Stimulated activated CD4-positive, alpha-beta T cell treated with anti-CD3 and anti-CD28 coated beads, Interleukin-15, amount 100 ng/mL, for 48 hours (primary cell): Measurements from ENCODE around the gene EXOC4.

Experiments
- DNase-seq, 2 donors: peaks; one replicate each; pipeline ENCODE4 v3.0.0-alpha.2; 2020; ENCODE audit warnings: low read depth in 2 of 2

Gene EXOC4

GRCh38 chr7:133428326-133428725 lies 175.4 kb downstream of the EXOC4 start:
- DNase-seq: no peak

- no peak for DNase-seq
Observed at GRCh38 chr7:133428876-133429275, 176.0 kb downstream of the EXOC4 start.

- DNase-seq: no peak
Observed at GRCh38 chr7:133429371-133429770, 176.5 kb downstream of the EXOC4 start.

- DNase-seq: no peak
Observed at GRCh38 chr7:133431134-133431724, 178.4 kb downstream of the EXOC4 start.

- DNase-seq: no peak
Observed at GRCh38 chr7:133433165-133433812, 180.4 kb downstream of the EXOC4 start.

- no peak for DNase-seq
Observed at GRCh38 chr7:133434246-133434865, 181.5 kb downstream of the EXOC4 start.

GRCh38 chr7:133436014-133436428 lies 183.1 kb downstream of the EXOC4 start:
- no peak for DNase-seq

- no peak for DNase-seq
Observed at GRCh38 chr7:133437544-133437943, 184.7 kb downstream of the EXOC4 start.

GRCh38 chr7:133442818-133443217 lies 189.9 kb downstream of the EXOC4 start:
- no peak for DNase-seq

- DNase-seq: no peak
Observed at GRCh38 chr7:133445617-133446016, 192.7 kb downstream of the EXOC4 start.

- no peak for DNase-seq
Observed at GRCh38 chr7:133448012-133448411, 195.1 kb downstream of the EXOC4 start.

GRCh38 chr7:133452577-133452976 lies 199.7 kb downstream of the EXOC4 start:
- no peak for DNase-seq

- no peak for DNase-seq
Observed at GRCh38 chr7:133458688-133459087, 205.8 kb downstream of the EXOC4 start.

- no peak for DNase-seq
Observed at GRCh38 chr7:133461421-133461820, 208.5 kb downstream of the EXOC4 start.

GRCh38 chr7:133475655-133476054 lies 222.8 kb downstream of the EXOC4 start:
- no peak for DNase-seq

- no peak for DNase-seq
Observed at GRCh38 chr7:133477791-133478190, 224.9 kb downstream of the EXOC4 start.

GRCh38 chr7:133478591-133479135 lies 225.8 kb downstream of the EXOC4 start:
- DNase-seq: no peak

GRCh38 chr7:133479456-133480065 lies 226.7 kb downstream of the EXOC4 start:
- DNase-seq: no peak

- no peak for DNase-seq
Observed at GRCh38 chr7:133480868-133481267, 228.0 kb downstream of the EXOC4 start.

- no peak for DNase-seq
Observed at GRCh38 chr7:133481676-133482075, 228.8 kb downstream of the EXOC4 start.

GRCh38 chr7:133482599-133482998 lies 229.7 kb downstream of the EXOC4 start:
- DNase-seq: no peak

- DNase-seq: peak in 1 of 2 donors; percentile 20
Observed at GRCh38 chr7:133484086-133484485, 231.2 kb downstream of the EXOC4 start.

- no peak for DNase-seq
Observed at GRCh38 chr7:133489906-133490305, 237.0 kb downstream of the EXOC4 start.
